Psoas muscle (tissue), 8 donors: ENCODE results near the gene MOB3B. TPM values are rescaled to one million over a fixed set of nuclear protein-coding genes. Genes with fewer than 3 reads are reported as not detected.
"Not testable (repeated sequence)": the region's sequence is repeated elsewhere in the genome, so short reads cannot be mapped to it uniquely, and the experiment has no call there.

Source experiments
- ATAC-seq, 4 donors: fragments of 200-7000 bp; cut with Tn5 transposase; one replicate each; pipeline ENCODE4 v1.9.1; 2020; ENCODE audit warnings: moderate library complexity in 3 of 4, mild to moderate bottlenecking in 2 of 4
- DNase-seq, 2 donors: peaks; one replicate each; pipeline ENCODE4 v3.0.0-alpha.2; 2020
- H3K27ac ChIP-seq: fragments of 200-600 bp; one replicate; pipeline ENCODE4 v1.8.0; 2022
- H3K27me3 ChIP-seq, 3 donors: fragments of 200-600 bp in 1 of 3; one replicate each; pipeline versions ENCODE4 v1.6.1 to v1.8.0; 2013 to 2022; ENCODE audit warnings: low read length in 2 of 3, mild to moderate bottlenecking in 2 of 3, moderate library complexity in 1 of 3; ENCODE audit not compliant: insufficient read depth in 3 of 3
- H3K36me3 ChIP-seq, 2 donors: fragments of 200-600 bp in 1 of 2; one replicate each; pipeline versions ENCODE4 v1.6.1 to v1.8.0; 2013 to 2022; ENCODE audit warnings: low read depth in 1 of 2, mild to moderate bottlenecking in 1 of 2, moderate library complexity in 1 of 2; ENCODE audit not compliant: insufficient read depth in 1 of 2
- H3K4me1 ChIP-seq: fragments of 200-600 bp; one replicate; pipeline ENCODE4 v1.8.0; 2022
- H3K4me3 ChIP-seq: fragments of 200-600 bp; one replicate; pipeline ENCODE4 v1.8.0; 2022; ENCODE audit warnings: mild to moderate bottlenecking
- H3K9me3 ChIP-seq: fragments of 200-600 bp; one replicate; pipeline ENCODE4 v1.8.0; 2022
- WGBS, 3 donors: extraction: QIAGEN DNeasy Blood & Tissue Kit; methylation state at CpG; one replicate each; pipeline versions ENCODE4 v1.1.6 to v1.1.7; 2013; 5-methylcytosine and 5-hydroxymethylcytosine counted together
- intact Hi-C, 2 donors: fragments of 100-400 bp; cut with DNase I; formaldehyde crosslinking; loops; one replicate each; pipeline versions ENCODE4 v1.11.0 to v1.14.2; 2022
- polyA plus RNA-seq, 3 donors: library from polyadenylated mRNA; stranded (reverse); fragments of 200-250 nt; gene quantifications; one replicate each; pipeline ENCODE4 v1.2.3, GENCODE V29; 2013
- total RNA-seq, 4 donors: library from RNA; stranded (reverse); fragmentation: NEBNext Ultra II Directional in 2 of 4; extraction: Animal tissue kit (Norgen Biotek cat#: 25700) in 2 of 4; gene quantifications; one replicate each; pipeline versions ENCODE4 v1.2.1 to v1.2.4, GENCODE V29; 2021 to 2023
- TF ChIP-seq, protein P1 (sequence below): fragments of 200-600 bp; IDR thresholded peaks from one replicate; pipeline ENCODE4 v1.8.0; 2022; ENCODE audit warnings: antibody characterized with exemption
- donor health status: healthy with polysubstance abuse.
- donor health status: DM: no; HTN: no; CAD: no; lungs with moderate emphysema.
- donor health status: Bipolar disorder and iron deficiency.
- donor health status: healthy.
- donor health status: DM: yes; HTN: yes; CAD: no.
- donor health status: DM: no; HTN: no; CAD: no.
- donor health status: DM: no; HTN: no; CAD: no.
- donor health status: DM: yes; HTN: yes; CAD: no.

MOB3B gene
- total and polyA plus RNA-seq, 7 donors, result 0.57 to 4.5 (median 1.8) TPM

DNA sequence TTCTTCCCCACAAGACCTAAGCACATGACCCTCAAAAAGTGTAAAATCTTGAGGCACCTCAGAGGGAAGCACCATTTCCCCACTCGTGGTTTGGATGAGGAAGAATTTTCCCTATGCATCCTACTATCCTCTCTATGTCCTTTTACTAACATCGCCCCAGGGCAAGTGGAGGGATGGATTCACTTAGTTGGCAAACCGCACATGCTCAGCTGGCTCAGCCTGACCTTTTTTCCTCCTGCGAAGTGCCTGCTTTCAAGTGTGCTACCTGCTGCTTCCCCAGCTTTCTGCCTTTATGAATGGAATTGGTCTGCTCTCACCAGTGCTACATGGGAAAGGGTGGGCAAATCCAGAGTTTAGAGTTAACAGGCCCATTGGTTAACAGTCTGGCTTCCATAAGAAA lies 62.1 kb downstream of the MOB3B start:
- WGBS, 3 donors, result 86 to 98% (median 93%) methylated on average over 4 of the region's 4 CpGs
- no peaks in the 10 kb centered on the region for H3K27me3 ChIP-seq
- intact Hi-C loops, result no loop called here
- DNase-seq, result no peak
- no peak overlapping the region for H3K27ac ChIP-seq
- TF ChIP-seq, protein P1, sequence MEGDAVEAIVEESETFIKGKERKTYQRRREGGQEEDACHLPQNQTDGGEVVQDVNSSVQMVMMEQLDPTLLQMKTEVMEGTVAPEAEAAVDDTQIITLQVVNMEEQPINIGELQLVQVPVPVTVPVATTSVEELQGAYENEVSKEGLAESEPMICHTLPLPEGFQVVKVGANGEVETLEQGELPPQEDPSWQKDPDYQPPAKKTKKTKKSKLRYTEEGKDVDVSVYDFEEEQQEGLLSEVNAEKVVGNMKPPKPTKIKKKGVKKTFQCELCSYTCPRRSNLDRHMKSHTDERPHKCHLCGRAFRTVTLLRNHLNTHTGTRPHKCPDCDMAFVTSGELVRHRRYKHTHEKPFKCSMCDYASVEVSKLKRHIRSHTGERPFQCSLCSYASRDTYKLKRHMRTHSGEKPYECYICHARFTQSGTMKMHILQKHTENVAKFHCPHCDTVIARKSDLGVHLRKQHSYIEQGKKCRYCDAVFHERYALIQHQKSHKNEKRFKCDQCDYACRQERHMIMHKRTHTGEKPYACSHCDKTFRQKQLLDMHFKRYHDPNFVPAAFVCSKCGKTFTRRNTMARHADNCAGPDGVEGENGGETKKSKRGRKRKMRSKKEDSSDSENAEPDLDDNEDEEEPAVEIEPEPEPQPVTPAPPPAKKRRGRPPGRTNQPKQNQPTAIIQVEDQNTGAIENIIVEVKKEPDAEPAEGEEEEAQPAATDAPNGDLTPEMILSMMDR, result no peak
- ATAC-seq, result no peak
- H3K36me3 ChIP-seq, result no peaks in the 10 kb centered on the region
- no peaks in the 10 kb centered on the region for H3K9me3 ChIP-seq
- peaks cover 4% of the 10 kb centered on the region for H3K4me1 ChIP-seq
- H3K4me3 ChIP-seq, result no peak overlapping the region

DNA sequence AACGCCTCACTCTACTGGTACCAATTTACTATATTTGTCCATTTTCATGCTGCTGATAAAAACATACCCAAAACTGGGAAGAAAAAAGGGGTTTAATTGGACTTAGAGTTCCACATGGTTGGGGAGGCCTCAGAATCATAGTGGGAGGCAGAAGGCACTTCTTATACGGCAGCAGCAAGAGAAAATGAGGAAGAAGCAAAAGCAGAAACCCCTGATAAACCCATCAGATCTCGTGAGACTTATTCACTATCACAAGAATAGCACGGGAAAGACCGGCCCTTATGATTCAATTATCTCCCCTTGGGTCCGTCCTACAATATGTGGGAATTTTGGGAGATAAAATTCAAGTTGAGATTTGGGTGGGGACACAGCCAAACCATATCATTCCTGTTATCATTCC lies 63.1 kb downstream of the MOB3B start:
- H3K36me3 ChIP-seq, H3K27me3 ChIP-seq, ATAC-seq, H3K4me1 ChIP-seq, H3K4me3 ChIP-seq, DNase-seq, H3K27ac ChIP-seq, H3K9me3 ChIP-seq, intact Hi-C loops: not testable (repeated sequence)
- WGBS, 3 donors, result 84 to 90% (median 86%) methylated on average over 6 of the region's 6 CpGs

DNA sequence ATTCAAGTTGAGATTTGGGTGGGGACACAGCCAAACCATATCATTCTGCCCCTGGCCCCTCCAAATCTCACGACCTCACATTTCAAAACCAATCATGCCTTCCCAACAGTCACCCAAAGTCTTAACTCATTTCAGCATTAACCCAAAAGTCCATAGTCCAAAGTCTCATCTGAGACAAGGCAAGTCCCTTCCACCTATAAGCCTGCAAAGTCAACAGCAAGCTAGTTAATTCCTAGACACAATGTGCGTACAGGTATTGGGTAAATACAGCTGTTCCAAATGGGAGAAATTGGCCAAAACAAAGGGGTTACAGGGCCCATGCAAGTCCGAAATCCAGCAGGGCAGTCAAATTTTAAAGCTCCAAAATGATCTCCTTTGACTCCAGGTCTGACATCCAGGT lies 64.7 kb downstream of the MOB3B start:
- not testable (repeated sequence) for DNase-seq, H3K27me3 ChIP-seq, H3K27ac ChIP-seq, ATAC-seq, H3K36me3 ChIP-seq, H3K9me3 ChIP-seq, H3K4me3 ChIP-seq, H3K4me1 ChIP-seq
- 92 to 98% (median 97%) methylated on average over 3 of the region's 3 CpGs for WGBS, 3 donors
- intact Hi-C loops, result loop anchor here in 1 of 2 donors (2.0 kb wide), 1 partner anchor 20 kb away; no protein-coding TSS in a partner anchor

DNA sequence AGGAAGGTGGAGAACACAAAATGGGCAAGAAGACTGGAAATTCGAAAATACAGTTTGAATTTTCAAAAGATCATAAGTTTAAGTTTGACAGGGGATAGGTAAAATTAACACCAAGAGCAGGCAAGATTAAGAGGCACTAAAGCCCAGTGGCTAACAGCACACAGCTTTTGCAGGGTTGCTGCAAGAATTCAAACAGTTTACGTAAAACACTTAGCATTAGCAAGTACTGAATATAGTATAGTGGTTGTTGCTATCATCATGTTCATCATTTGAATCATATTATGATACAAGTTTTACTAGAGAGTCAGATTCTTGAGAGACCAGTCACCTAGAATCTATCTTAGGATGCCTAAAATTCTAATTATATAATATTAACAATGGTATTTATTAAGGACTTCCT lies 66.8 kb downstream of the MOB3B start:
- DNase-seq (no peak), ATAC-seq (no peak)
- Histone ChIP-seq H3K9me3 (no peaks in the 10 kb centered on the region), H3K27me3 (no peaks in the 10 kb centered on the region), H3K4me3 (no peak overlapping the region), H3K27ac (no peak overlapping the region), H3K36me3 (no peaks in the 10 kb centered on the region), H3K4me1 (peaks cover under 1% of the 10 kb centered on the region)
- intact Hi-C loops, result no loop called here
- WGBS, 3 donors, result 84 to 93% (median 91%) methylated on average over 2 of the region's 2 CpGs
- TF ChIP-seq, protein P1, result no peak

DNA sequence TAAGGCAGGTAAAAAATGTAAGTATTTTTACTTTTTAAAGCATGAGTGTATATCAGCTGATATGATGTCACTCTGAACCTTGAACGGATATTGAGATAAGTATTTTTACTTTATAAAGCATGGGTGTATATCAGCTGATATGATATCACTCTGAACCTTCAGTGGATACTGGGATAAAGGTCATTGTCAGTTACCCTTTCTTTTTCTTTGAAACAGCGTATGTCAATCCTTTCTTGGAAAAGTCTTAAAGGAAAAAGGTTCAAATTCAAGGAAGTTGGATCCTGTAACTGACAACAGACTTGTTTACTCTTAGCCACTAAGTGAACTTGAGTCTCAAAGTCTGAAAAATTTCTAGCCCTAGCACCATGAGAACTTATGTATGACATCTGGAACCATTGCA lies 67.2 kb downstream of the MOB3B start:
- Histone ChIP-seq H3K27me3 (no peaks in the 10 kb centered on the region), H3K36me3 (no peaks in the 10 kb centered on the region), H3K27ac (no peak overlapping the region), H3K4me3 (no peak overlapping the region), H3K9me3 (no peaks in the 10 kb centered on the region), H3K4me1 (peaks cover 5% of the 10 kb centered on the region)
- DNase-seq (no peak), ATAC-seq (no peak)
- intact Hi-C loops, result no loop called here
- WGBS, 3 donors, result 49 to 79% (median 56%) methylated on average over 2 of the region's 2 CpGs
- TF ChIP-seq, protein P1, result no peak
